ENCODE data around the gene PHF19. TPM values are rescaled to one million over a fixed set of nuclear protein-coding genes. Genes with fewer than 3 reads are reported as not detected.

PHF19 gene
- total RNA-seq, 4 donors from 2014 or later, result 16.3 to 31.2 (median 25.3) TPM

- ATAC-seq (ENCODE audit: low FRiP score) (no peak), DNase-seq (ENCODE audit: low spot score) (no peak)
- TF ChIP-seq CTCF (IDR thresholded peaks at IDR 0.05), result no peak
These were observed 46.1 kb downstream of the PHF19 start for GRCh38 chr9:120830865-120831264.

GRCh38 chr9:120830151-120830550, 46.8 kb downstream of the PHF19 start:
- ATAC-seq (ENCODE audit: low FRiP score) (no peak), DNase-seq (ENCODE audit: low spot score) (no peak)
- TF ChIP-seq CTCF (IDR thresholded peaks at IDR 0.05), result no peak

DNA sequence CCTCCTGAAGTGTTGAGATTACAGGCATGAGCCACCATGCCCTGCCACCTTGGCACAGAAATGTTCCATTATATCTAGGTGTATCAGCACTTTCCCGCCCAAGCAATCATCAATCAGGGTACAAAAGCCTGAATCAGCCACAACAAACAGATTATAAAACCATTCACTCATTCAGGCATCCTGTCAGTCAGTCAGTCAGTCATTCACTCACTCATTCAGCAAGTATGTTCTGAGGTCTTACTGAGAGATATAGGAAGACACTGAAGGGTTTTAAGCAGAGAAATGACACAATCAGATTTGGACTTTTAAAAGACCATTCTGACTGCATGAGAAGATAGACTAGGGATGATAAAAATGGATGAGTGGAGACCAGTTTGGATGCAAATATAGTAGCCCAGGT, 47.3 kb downstream of the PHF19 start:
- no peak for ATAC-seq (ENCODE audit: low FRiP score)
- DNase-seq (ENCODE audit: low spot score), result no peak
- no peak for TF ChIP-seq CTCF (IDR thresholded peaks at IDR 0.05)

DNA sequence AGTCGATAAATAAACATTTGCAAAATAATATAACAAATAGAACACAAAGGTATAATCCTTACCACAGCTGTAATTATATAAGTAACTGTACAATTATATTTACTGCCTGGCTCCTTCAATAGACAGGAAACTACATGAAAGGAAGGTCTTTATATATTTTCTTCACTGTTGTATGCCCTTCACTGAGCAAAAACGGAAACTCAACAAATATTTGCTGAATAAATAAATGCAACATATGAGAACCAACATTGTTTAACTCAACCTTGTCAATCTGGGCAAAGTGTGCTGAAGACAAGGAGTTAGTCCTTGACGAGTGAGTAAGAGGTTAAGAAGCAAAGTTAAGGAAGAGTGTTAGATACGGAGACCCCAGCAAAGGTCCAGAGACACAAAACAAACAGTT, 56.9 kb downstream of the PHF19 start:
- DNase-seq (ENCODE audit: low spot score), result no peak
- ATAC-seq (ENCODE audit: low FRiP score), result no peak
- TF ChIP-seq CTCF (IDR thresholded peaks at IDR 0.05), result no peak

GRCh38 chr9:120818595-120818994, 58.4 kb downstream of the PHF19 start:
- ATAC-seq (ENCODE audit: low FRiP score), result no peak
- no peak for DNase-seq (ENCODE audit: low spot score)
- no peak for TF ChIP-seq CTCF (IDR thresholded peaks at IDR 0.05)

GRCh38 chr9:120815075-120815474, 61.9 kb downstream of the PHF19 start:
- DNase-seq (ENCODE audit: low spot score) (no peak), ATAC-seq (ENCODE audit: low FRiP score) (no peak)
- no peak for TF ChIP-seq CTCF (IDR thresholded peaks at IDR 0.05)

GRCh38 chr9:120808931-120809330, 68.1 kb downstream of the PHF19 start:
- no peak for ATAC-seq (ENCODE audit: low FRiP score)
- TF ChIP-seq CTCF (IDR thresholded peaks at IDR 0.05), result no peak
- no peak for DNase-seq (ENCODE audit: low spot score)

Measured in omental fat pad (tissue), 4 donors.